ENCODE measurements around the gene ADAMTS7. TPM values are rescaled to one million over a fixed set of nuclear protein-coding genes. Genes with fewer than 3 reads are reported as not detected.

ADAMTS7 gene
- polyA plus RNA-seq, 1 donor from 2014 or later = 31.5 TPM

GRCh38 chr15:78740904-78741274, 70.4 kb downstream of the ADAMTS7 start:
- Histone ChIP-seq H3K79me2 (replicated peaks; ENCODE audit: insufficient read depth, low read length) (no peaks in the 10 kb centered on the region), H4K20me1 (ENCODE audit: insufficient read depth) (no peaks in the 10 kb centered on the region), H3K9me2 (ENCODE audit: insufficient read depth, low read length) (no peaks in the 10 kb centered on the region), H3K27me3 (ENCODE audit: insufficient read depth, low read depth, low read length) (no peaks in the 10 kb centered on the region), H3K36me3 (ENCODE audit: insufficient read depth, low read length) (no peaks in the 10 kb centered on the region), H3K9me3 (ENCODE audit: low read length) (no peaks in the 10 kb centered on the region), H3K9ac (ENCODE audit: low read length) (no peak overlapping the region), H3K4me3 (ENCODE audit: low read length) (no peak overlapping the region), H3K27ac (ENCODE audit: low read length) (no peak overlapping the region), H2AFZ (ENCODE audit: low read depth, low read length) (no peak overlapping the region), H3F3A (ENCODE audit: insufficient read depth, low read length, poor library complexity, severe bottlenecking) (no peaks in the 10 kb centered on the region), H3K4me2 (ENCODE audit: low read length) (no peak overlapping the region)
- TF ChIP-seq EP300 (conservative IDR thresholded peaks at IDR 0.05; ENCODE audit: poor library complexity, severe bottlenecking) = no peak
- no peak for TF ChIP-seq TAF1 (IDR thresholded peaks at IDR 0.05; ENCODE audit: low read depth)
- no peak for TF ChIP-seq SMC3 (conservative IDR thresholded peaks at IDR 0.05; ENCODE audit: poor library complexity)
- TF ChIP-seq POLR2AphosphoS5 (IDR thresholded peaks at IDR 0.05) = no peak

GRCh38 chr15:78739996-78740903, 71.0 kb downstream of the ADAMTS7 start:
- Histone ChIP-seq H3K4me2 (ENCODE audit: low read length) (no peak overlapping the region), H3K27me3 (ENCODE audit: insufficient read depth, low read depth, low read length) (no peaks in the 10 kb centered on the region), H4K20me1 (ENCODE audit: insufficient read depth) (no peaks in the 10 kb centered on the region), H3K9me3 (ENCODE audit: low read length) (no peaks in the 10 kb centered on the region), H3K27ac (ENCODE audit: low read length) (no peak overlapping the region), H3K9me2 (ENCODE audit: insufficient read depth, low read length) (no peaks in the 10 kb centered on the region), H3F3A (ENCODE audit: insufficient read depth, low read length, poor library complexity, severe bottlenecking) (no peaks in the 10 kb centered on the region), H3K36me3 (ENCODE audit: insufficient read depth, low read length) (no peaks in the 10 kb centered on the region), H3K4me3 (ENCODE audit: low read length) (no peak overlapping the region), H3K79me2 (replicated peaks; ENCODE audit: insufficient read depth, low read length) (no peaks in the 10 kb centered on the region), H2AFZ (ENCODE audit: low read depth, low read length) (no peak overlapping the region), H3K9ac (ENCODE audit: low read length) (no peak overlapping the region)
- TF ChIP-seq POLR2AphosphoS5 (IDR thresholded peaks at IDR 0.05) = no peak
- no peak for TF ChIP-seq RAD21 (conservative IDR thresholded peaks at IDR 0.05)
- no peak for TF ChIP-seq EZH2 (IDR thresholded peaks at IDR 0.05; ENCODE audit: borderline replicate concordance, insufficient read depth, low read length, poor library complexity, severe bottlenecking)
- TF ChIP-seq REST (IDR thresholded peaks at IDR 0.05; ENCODE audit: borderline replicate concordance) = no peak

- H3K27ac ChIP-seq (ENCODE audit: low read length) = no peak overlapping the region
- no peak overlapping the region for H3K9ac ChIP-seq (ENCODE audit: low read length)
- no peak overlapping the region for H3K4me3 ChIP-seq (ENCODE audit: low read length)
- no peaks in the 10 kb centered on the region for H4K20me1 ChIP-seq (ENCODE audit: insufficient read depth)
- no peaks in the 10 kb centered on the region for H3K79me2 ChIP-seq (replicated peaks; ENCODE audit: insufficient read depth, low read length)
- H2AFZ ChIP-seq (ENCODE audit: low read depth, low read length) = no peak overlapping the region
- H3F3A ChIP-seq (ENCODE audit: insufficient read depth, low read length, poor library complexity, severe bottlenecking) = no peaks in the 10 kb centered on the region
- no peak for TF ChIP-seq RAD21 (conservative IDR thresholded peaks at IDR 0.05)
- no peak for TF ChIP-seq EZH2 (IDR thresholded peaks at IDR 0.05; ENCODE audit: borderline replicate concordance, insufficient read depth, low read length, poor library complexity, severe bottlenecking)
- no peak for TF ChIP-seq CTCF (IDR thresholded peaks at IDR 0.05; ENCODE audit: poor library complexity, severe bottlenecking)
- no peak for TF ChIP-seq EP300 (conservative IDR thresholded peaks at IDR 0.05; ENCODE audit: poor library complexity, severe bottlenecking)
- TF ChIP-seq REST (IDR thresholded peaks at IDR 0.05; ENCODE audit: borderline replicate concordance) = no peak
- H3K4me2 ChIP-seq (ENCODE audit: low read length) = no peak overlapping the region
- H3K27me3 ChIP-seq (ENCODE audit: insufficient read depth, low read depth, low read length) = no peaks in the 10 kb centered on the region
- no peaks in the 10 kb centered on the region for H3K9me3 ChIP-seq (ENCODE audit: low read length)
- H3K9me2 ChIP-seq (ENCODE audit: insufficient read depth, low read length) = no peaks in the 10 kb centered on the region
- no peaks in the 10 kb centered on the region for H3K36me3 ChIP-seq (ENCODE audit: insufficient read depth, low read length)
Observed at GRCh38 chr15:78739206-78739605, 72.1 kb downstream of the ADAMTS7 start.

Data from neural cell (in vitro differentiated cells).